Nephron progenitor cell (in vitro differentiated cells): ENCODE measurements around the gene NMNAT1.
"Not testable (repeated sequence)": the region's sequence is repeated elsewhere in the genome, so short reads cannot be mapped to it uniquely, and the experiment has no call there.

Source experiments
- DNase-seq: peaks from one replicate; pipeline ENCODE4 v3.0.0; 2021
- H3K27ac Mint-ChIP-seq: 2 replicates; pipeline ENCODE4 v1.8.0; 2021; ENCODE audit warnings: mild to moderate bottlenecking, moderate library complexity, mixed read lengths
- H3K27me3 Mint-ChIP-seq: 2 replicates; pipeline ENCODE4 v1.8.0; 2021; ENCODE audit warnings: mild to moderate bottlenecking, low read depth, mixed read lengths; ENCODE audit not compliant: poor library complexity
- H3K36me3 Mint-ChIP-seq: 2 replicates; pipeline ENCODE4 v1.8.0; 2021; ENCODE audit warnings: low read depth, mixed read lengths
- H3K4me1 Mint-ChIP-seq: 2 replicates; pipeline ENCODE4 v1.8.0; 2021; ENCODE audit warnings: mixed read lengths
- H3K4me3 Mint-ChIP-seq: 2 replicates; pipeline ENCODE4 v1.8.0; 2021; ENCODE audit warnings: mild to moderate bottlenecking, moderate library complexity, mixed read lengths
- H3K9me3 Mint-ChIP-seq: 2 replicates; pipeline ENCODE4 v1.8.0; 2021; ENCODE audit warnings: mild to moderate bottlenecking, moderate library complexity, mixed read lengths
- TF ChIP-seq, protein P1 (sequence below): fragments of 200-600 bp; sonication (generic); IDR thresholded peaks from 2 replicates; pipeline ENCODE4 v1.5.0; 2021; ENCODE audit warnings: antibody characterized with exemption

Gene NMNAT1

GRCh38 chr1:10019561-10019960 is 76.3 kb downstream of the NMNAT1 start:
- Mint-ChIP-seq H3K27ac (no peak overlapping the region), H3K9me3 (peaks cover 5% of the 10 kb centered on the region), H3K27me3 (peaks cover 16% of the 10 kb centered on the region), H3K4me3 (no peak overlapping the region), H3K4me1 (peaks cover 7% of the 10 kb centered on the region), H3K36me3 (peaks cover 4% of the 10 kb centered on the region)
- DNase-seq = no peak
- TF ChIP-seq, protein P1, sequence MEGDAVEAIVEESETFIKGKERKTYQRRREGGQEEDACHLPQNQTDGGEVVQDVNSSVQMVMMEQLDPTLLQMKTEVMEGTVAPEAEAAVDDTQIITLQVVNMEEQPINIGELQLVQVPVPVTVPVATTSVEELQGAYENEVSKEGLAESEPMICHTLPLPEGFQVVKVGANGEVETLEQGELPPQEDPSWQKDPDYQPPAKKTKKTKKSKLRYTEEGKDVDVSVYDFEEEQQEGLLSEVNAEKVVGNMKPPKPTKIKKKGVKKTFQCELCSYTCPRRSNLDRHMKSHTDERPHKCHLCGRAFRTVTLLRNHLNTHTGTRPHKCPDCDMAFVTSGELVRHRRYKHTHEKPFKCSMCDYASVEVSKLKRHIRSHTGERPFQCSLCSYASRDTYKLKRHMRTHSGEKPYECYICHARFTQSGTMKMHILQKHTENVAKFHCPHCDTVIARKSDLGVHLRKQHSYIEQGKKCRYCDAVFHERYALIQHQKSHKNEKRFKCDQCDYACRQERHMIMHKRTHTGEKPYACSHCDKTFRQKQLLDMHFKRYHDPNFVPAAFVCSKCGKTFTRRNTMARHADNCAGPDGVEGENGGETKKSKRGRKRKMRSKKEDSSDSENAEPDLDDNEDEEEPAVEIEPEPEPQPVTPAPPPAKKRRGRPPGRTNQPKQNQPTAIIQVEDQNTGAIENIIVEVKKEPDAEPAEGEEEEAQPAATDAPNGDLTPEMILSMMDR = no peak

GRCh38 chr1:10020086-10020485 is 76.8 kb downstream of the NMNAT1 start:
- Mint-ChIP-seq H3K27ac (no peak overlapping the region), H3K4me3 (no peak overlapping the region), H3K36me3 (peaks cover 5% of the 10 kb centered on the region), H3K4me1 (peaks cover 7% of the 10 kb centered on the region), H3K9me3 (peaks cover 6% of the 10 kb centered on the region), H3K27me3 (peaks cover 16% of the 10 kb centered on the region)
- DNase-seq = no peak
- TF ChIP-seq, protein P1 = no peak

- Mint-ChIP-seq H3K27me3 (peaks cover 14% of the 10 kb centered on the region), H3K9me3 (peaks cover 12% of the 10 kb centered on the region)
- not testable (repeated sequence) for H3K27ac Mint-ChIP-seq, H3K4me3 Mint-ChIP-seq, H3K36me3 Mint-ChIP-seq, H3K4me1 Mint-ChIP-seq, DNase-seq
These were observed 77.4 kb downstream of the NMNAT1 start for GRCh38 chr1:10020678-10021077.

DNA sequence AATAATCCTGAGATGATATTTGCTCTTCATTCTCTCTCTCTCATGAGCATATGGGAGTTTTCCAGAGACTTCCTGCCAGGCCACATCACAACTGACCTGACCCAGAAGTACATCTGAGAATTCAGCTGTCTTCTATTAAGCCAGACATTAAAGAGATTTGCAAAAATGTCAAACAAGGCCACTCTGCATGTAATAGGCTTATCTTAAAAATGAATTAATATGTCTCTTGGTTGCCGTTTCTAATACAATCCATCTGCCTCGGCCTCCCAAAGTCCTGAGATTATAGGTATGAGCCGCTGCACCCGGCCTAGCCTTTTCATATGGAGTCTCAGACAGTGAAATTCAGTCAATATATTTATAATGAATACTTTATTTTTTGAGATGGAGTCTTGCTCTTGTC is 78.7 kb downstream of the NMNAT1 start:
- H3K27me3 Mint-ChIP-seq, H3K4me1 Mint-ChIP-seq, H3K4me3 Mint-ChIP-seq, H3K36me3 Mint-ChIP-seq, H3K27ac Mint-ChIP-seq, DNase-seq: not testable (repeated sequence)
- peaks cover 13% of the 10 kb centered on the region for H3K9me3 Mint-ChIP-seq

GRCh38 chr1:10022656-10023055 is 79.4 kb downstream of the NMNAT1 start:
- Mint-ChIP-seq H3K4me3 (no peak overlapping the region), H3K27me3 (peaks cover 4% of the 10 kb centered on the region), H3K4me1 (no peaks in the 10 kb centered on the region), H3K9me3 (peaks cover 16% of the 10 kb centered on the region), H3K27ac (no peak overlapping the region), H3K36me3 (peaks cover 5% of the 10 kb centered on the region)
- TF ChIP-seq, protein P1 = no peak
- DNase-seq = no peak

GRCh38 chr1:10025354-10025753 is 82.1 kb downstream of the NMNAT1 start:
- Mint-ChIP-seq H3K4me1 (no peaks in the 10 kb centered on the region), H3K27ac (no peak overlapping the region), H3K27me3 (peaks cover 4% of the 10 kb centered on the region), H3K4me3 (no peak overlapping the region), H3K9me3 (peaks cover 23% of the 10 kb centered on the region), H3K36me3 (peaks cover 5% of the 10 kb centered on the region)
- TF ChIP-seq, protein P1 = no peak
- DNase-seq = no peak

- Mint-ChIP-seq H3K36me3 (peaks cover 5% of the 10 kb centered on the region), H3K27ac (no peak overlapping the region), H3K27me3 (peaks cover 4% of the 10 kb centered on the region), H3K4me1 (peaks cover 1% of the 10 kb centered on the region), H3K4me3 (no peak overlapping the region), H3K9me3 (peaks cover 23% of the 10 kb centered on the region)
- DNase-seq = no peak
- TF ChIP-seq, protein P1 = no peak
These were observed 83.8 kb downstream of the NMNAT1 start for GRCh38 chr1:10027027-10027426.

GRCh38 chr1:10028956-10029500 is 85.8 kb downstream of the NMNAT1 start:
- H3K9me3 Mint-ChIP-seq = peaks cover 23% of the 10 kb centered on the region
- not testable (repeated sequence) for H3K27ac Mint-ChIP-seq, DNase-seq, H3K27me3 Mint-ChIP-seq, H3K4me3 Mint-ChIP-seq, H3K36me3 Mint-ChIP-seq
- H3K4me1 Mint-ChIP-seq = peaks cover 11% of the 10 kb centered on the region
